Calu3 (cell line): ENCODE results near the gene HADHA. TPM values are rescaled to one million over a fixed set of nuclear protein-coding genes. Genes with fewer than 3 reads are reported as not detected.
A peak's percentile ranks its signal among the peaks of the same experiment; 100 is the strongest.

Experiments used
- BruUV-seq: library from RNA; stranded (reverse); fragments of 400-500 nt; replicated peaks from 2 replicates; lab custom pipeline; 2021; lab: Mats Ljungman, UMichigan
- CTCF ChIA-PET: fragments of 300-600 bp; sonication (Branson Sonifier 250); formaldehyde crosslinking; loops from one replicate; lab custom pipeline; 2022; ENCODE audit warnings: antibody characterized with exemption; lab: Charles Lee
- DNase-seq: peaks from one replicate; pipeline ENCODE4 v3.0.0; 2022
- H3K27ac Mint-ChIP-seq: one replicate; pipeline ENCODE4 v1.8.0; 2022; ENCODE audit warnings: mixed read lengths; ENCODE audit not compliant: unreplicated experiment
- H3K27me3 Mint-ChIP-seq: one replicate; pipeline ENCODE4 v1.8.0; 2022; ENCODE audit warnings: mixed read lengths; ENCODE audit not compliant: unreplicated experiment
- H3K36me3 Mint-ChIP-seq: one replicate; pipeline ENCODE4 v1.8.0; 2022; ENCODE audit warnings: mild to moderate bottlenecking, moderate library complexity, mixed read lengths; ENCODE audit not compliant: insufficient read depth, unreplicated experiment
- H3K4me1 Mint-ChIP-seq: one replicate; pipeline ENCODE4 v1.8.0; 2022; ENCODE audit warnings: mild to moderate bottlenecking, low read depth, mixed read lengths; ENCODE audit not compliant: unreplicated experiment
- H3K4me3 Mint-ChIP-seq: one replicate; pipeline ENCODE4 v1.8.0; 2022; ENCODE audit warnings: mild to moderate bottlenecking, low read depth, moderate library complexity, mixed read lengths; ENCODE audit not compliant: unreplicated experiment
- H3K9me3 Mint-ChIP-seq: one replicate; pipeline ENCODE4 v1.8.0; 2022; ENCODE audit warnings: low read depth, mixed read lengths; ENCODE audit not compliant: unreplicated experiment
- CTCF ChIP-seq: fragments of 200-600 bp; IDR thresholded peaks from one replicate; pipeline ENCODE4 v1.8.0; 2022; ENCODE audit warnings: antibody characterized with exemption; ENCODE audit not compliant: unreplicated experiment
- intact Hi-C: fragments of 100-400 bp; cut with micrococcal nuclease; formaldehyde crosslinking; loops from one replicate; pipeline ENCODE4 v1.10.0; 2022; ENCODE audit not compliant: unreplicated experiment
- total RNA-seq: library from RNA; stranded (reverse); gene quantifications from 2 replicates; pipeline ENCODE4 v1.2.3, GENCODE V29; 2022

HADHA gene
- total RNA-seq, 1 experiment from 2014 or later = 127 TPM

- peak; percentile 35 for DNase-seq
- no peak overlapping the region for H3K27ac Mint-ChIP-seq
- CTCF ChIA-PET = interaction anchor here (0.6 to 2.0 kb wide), 4 partner anchors 93 to 283 kb away, joined by 3 to 12 read pairs (median 4); no protein-coding TSS in a partner anchor
- intact Hi-C loops = no loop called here
- no peaks in the 10 kb centered on the region for H3K9me3 Mint-ChIP-seq
- TF ChIP-seq CTCF = no peak
- H3K4me1 Mint-ChIP-seq = peaks cover 30% of the 10 kb centered on the region
- peaks cover 12% of the 10 kb centered on the region for H3K36me3 Mint-ChIP-seq
- no TSS peak for BruUV-seq
- no peak overlapping the region for H3K4me3 Mint-ChIP-seq
- H3K27me3 Mint-ChIP-seq = peaks cover 12% of the 10 kb centered on the region
These were observed 100.4 kb downstream of the HADHA start for GRCh38 chr2:26144031-26144430.

- DNase-seq = no peak
- H3K4me3 Mint-ChIP-seq = no peak overlapping the region
- peaks cover 33% of the 10 kb centered on the region for H3K4me1 Mint-ChIP-seq
- no peaks in the 10 kb centered on the region for H3K9me3 Mint-ChIP-seq
- H3K36me3 Mint-ChIP-seq = peaks cover 22% of the 10 kb centered on the region
- intact Hi-C loops = no loop called here
- H3K27ac Mint-ChIP-seq = peak overlapping the region; percentile 47
- TF ChIP-seq CTCF = no peak
- CTCF ChIA-PET = no interaction called here
- no TSS peak for BruUV-seq
- no peaks in the 10 kb centered on the region for H3K27me3 Mint-ChIP-seq
These were observed 103.2 kb downstream of the HADHA start for GRCh38 chr2:26141145-26141769.

Other genes starting within 250 kb of the HADHA start
- 149 and 157 TPM in 2 replicates for gene RAB10, start 210.5 kb downstream of the HADHA start, total RNA-seq
- gene GAREM2, start 71.5 kb downstream of the HADHA start, total RNA-seq = 2.6 and 2.8 TPM in 2 replicates
- gene HADHB, start 307 bp upstream of the HADHA start, total RNA-seq = 78.3 and 84.4 TPM in 2 replicates
- 66.6 and 75.4 TPM in 2 replicates for gene SELENOI, start 101.5 kb upstream of the HADHA start, total RNA-seq
- gene ADGRF3, start 102.2 kb upstream of the HADHA start, total RNA-seq = 0.24 and 0.59 TPM in 2 replicates
- not detected in 2 replicates for gene DRC1, start 157.3 kb upstream of the HADHA start, total RNA-seq
- gene OTOF, start 233.5 kb upstream of the HADHA start, total RNA-seq = not detected in 2 replicates